Heart right ventricle (tissue), 16 donors: ENCODE data around the gene SERINC2. TPM values are rescaled to one million over a fixed set of nuclear protein-coding genes. Genes with fewer than 3 reads are reported as not detected.
"Not testable (repeated sequence)": the region's sequence is repeated elsewhere in the genome, so short reads cannot be mapped to it uniquely, and the experiment has no call there.

Experiments used
- ATAC-seq, 8 donors: fragments of 200-7000 bp; cut with Tn5 transposase; one replicate each; pipeline ENCODE4 v1.9.1; 2020; ENCODE audit warnings: mild to moderate bottlenecking in 8 of 8, moderate library complexity in 8 of 8, moderate number of reproducible peaks in 1 of 8
- DNase-seq, 2 donors: peaks; one replicate each; pipeline ENCODE4 v3.0.0-alpha.2; 2020
- H3K27ac ChIP-seq, 10 donors: fragments of 200-600 bp; sonication (generic) in 2 of 10; one replicate each; pipeline versions ENCODE4 v1.5.0 to v1.8.0; 2020 to 2022; ENCODE audit warnings: mild to moderate bottlenecking in 3 of 10
- H3K27me3 ChIP-seq, 7 donors: fragments of 200-600 bp; one replicate each; pipeline ENCODE4 v1.8.0; 2021 to 2022; ENCODE audit warnings: mild to moderate bottlenecking in 2 of 7
- H3K36me3 ChIP-seq, 9 donors: fragments of 200-600 bp; sonication (generic) in 1 of 9; one replicate each; pipeline versions ENCODE4 v1.5.0 to v1.8.0; 2020 to 2022; ENCODE audit warnings: mild to moderate bottlenecking in 2 of 9
- H3K4me1 ChIP-seq, 9 donors: fragments of 200-600 bp; sonication (generic) in 1 of 9; one replicate each; pipeline versions ENCODE4 v1.5.0 to v1.8.0; 2020 to 2022; ENCODE audit warnings: mild to moderate bottlenecking in 4 of 9
- H3K4me3 ChIP-seq, 10 donors: fragments of 200-600 bp; sonication (generic) in 2 of 10; one replicate each; pipeline versions ENCODE4 v1.5.0 to v1.8.0; 2020 to 2022; ENCODE audit warnings: mild to moderate bottlenecking in 7 of 10, moderate library complexity in 2 of 10
- H3K9me3 ChIP-seq, 11 donors: fragments of 200-600 bp in 10 of 11; sonication (generic) in 2 of 11; one replicate each; pipeline versions ENCODE4 v1.5.0 to v1.8.0; 2013 to 2022; ENCODE audit warnings: mild to moderate bottlenecking in 2 of 11, control low read depth in 1 of 11, moderate library complexity in 1 of 11
- WGBS, 2 donors: extraction: QIAGEN DNeasy Blood & Tissue Kit; methylation state at CpG; one replicate each; pipeline ENCODE4 v1.1.7; 2013; ENCODE audit warnings: inconsistent platforms in 1 of 2; 5-methylcytosine and 5-hydroxymethylcytosine counted together
- intact Hi-C, 10 donors: fragments of 100-400 bp; cut with DNase I; formaldehyde crosslinking; loops; one replicate each; pipeline versions ENCODE4 v1.11.1 to v1.14.2; 2022
- polyA plus RNA-seq, 2 donors: library from polyadenylated mRNA; stranded (reverse); fragments of 200-250 nt; gene quantifications; one replicate each; pipeline ENCODE4 v1.2.3, GENCODE V29; 2013
- total RNA-seq, 10 donors: library from RNA; stranded (reverse); fragmentation: NEBNext Ultra II Directional in 3 of 10; extraction: Animal tissue kit (Norgen Biotek cat#: 25700) in 3 of 10; gene quantifications; one replicate each; pipeline versions ENCODE4 v1.2.1 to v1.2.4, GENCODE V29; 2021 to 2023
- TF ChIP-seq, protein P1 (sequence below), 9 donors: fragments of 200-600 bp; sonication (generic) in 2 of 9; IDR thresholded peaks; one replicate each; pipeline versions ENCODE4 v1.5.0 to v1.8.0; 2021 to 2022; ENCODE audit warnings: antibody characterized with exemption in 9 of 9, mild to moderate bottlenecking in 5 of 9, moderate library complexity in 1 of 9
- donor health status: Arrhythmogenic right ventricular cardiomyopathy.
- donor health status: ischemic (EF 13 %, LVEDD 7.1; RV severe dilation, severe dysfunction).
- donor health status: healthy with polysubstance abuse.
- donor health status: DM: no; HTN: yes; CAD: no.
- donor health status: DM: no; HTN: no; CAD: no.
- donor health status: ischemic (EF 25% LVEDD 6.9; RV normal size, moderate dysfunction).
- donor health status: ischemic (EF 25% LVEDD 5.7; RV mildly dilated, moderate dysfunction).
- donor health status: healthy.
- donor health status: DM: yes; HTN: yes; CAD: no.
- donor health status: Ischemic cardiomyopathy.
- donor health status: ischemic (EF 35%, LVEDD 5.7; RV mildly dilated, moderate dysfunction).
- donor health status: nonischemic (EF 11% LVEDD 7.7; RV severe dilation, severe dysfunction).
- donor health status: DM: yes; HTN: yes; CAD: no.
- donor health status: PGD.
- donor health status: ischemic (EF 29% LVEDD 5.4; RV normal size, mild dysfunction).
- donor health status: nonischemic (EF 23%, LVEDD 6.1; RV moderate dilation, normal function).

The SERINC2 gene
- total and polyA plus RNA-seq, 12 donors: 0.71 to 7.6 (median 1.9) TPM

DNA sequence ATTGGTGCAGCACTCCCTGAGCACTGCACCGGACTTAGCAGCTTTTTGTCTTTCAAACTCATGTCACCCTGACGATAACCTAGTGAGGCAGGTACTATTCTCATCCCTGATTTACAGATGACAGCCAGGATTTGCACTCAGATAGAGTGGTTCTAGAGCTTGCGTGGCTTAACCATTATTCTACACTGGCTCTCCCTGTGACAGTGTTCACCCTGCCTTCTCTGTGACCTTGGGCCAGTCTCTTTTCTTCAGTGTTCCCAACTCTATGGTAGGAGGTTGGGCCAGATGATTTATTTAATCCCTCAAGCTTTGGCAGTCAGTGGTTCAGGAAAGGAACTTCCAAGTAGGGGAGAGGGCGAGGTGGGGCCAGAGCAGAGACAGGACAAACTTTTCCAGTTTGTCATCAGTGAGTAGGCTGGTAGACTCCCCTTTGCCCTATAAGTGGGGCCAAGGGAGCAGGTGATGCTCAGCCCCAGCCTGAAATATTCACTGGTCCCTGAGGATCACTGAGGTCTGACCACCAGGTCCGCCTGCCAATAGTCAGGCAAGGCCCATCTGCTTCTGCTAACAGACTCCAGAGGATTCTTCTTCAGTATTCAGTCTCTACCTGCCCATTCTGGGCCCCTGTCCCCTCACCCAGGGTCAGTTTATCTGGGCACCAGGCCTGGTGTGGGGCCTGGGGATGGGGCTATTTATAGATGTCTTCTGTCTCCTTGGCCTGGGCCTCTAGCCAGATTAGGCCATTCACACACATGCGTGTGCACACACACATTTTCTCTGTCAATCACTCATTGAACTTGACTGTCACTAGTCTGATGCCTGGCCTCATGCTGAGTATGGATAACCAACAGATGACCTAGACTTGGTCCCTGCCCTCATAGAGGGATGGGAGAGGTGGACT, 31.4 kb upstream of the SERINC2 start:
- intact Hi-C loops: no loop called here
- Histone ChIP-seq H3K9me3 (no peaks in the 10 kb centered on the region), H3K27ac (peak overlapping the region; percentile 66 to 92 (median 84)), H3K4me1 (peaks cover 0 to 50% (median 10%) of the 10 kb centered on the region in 9 donors), H3K36me3 (no peaks in the 10 kb centered on the region), H3K27me3 (no peaks in the 10 kb centered on the region), H3K4me3 (no peak overlapping the region)
- WGBS, 2 donors: 45 to 53% methylated on average over 6 of the region's 6 CpGs
- TF ChIP-seq, protein P1, sequence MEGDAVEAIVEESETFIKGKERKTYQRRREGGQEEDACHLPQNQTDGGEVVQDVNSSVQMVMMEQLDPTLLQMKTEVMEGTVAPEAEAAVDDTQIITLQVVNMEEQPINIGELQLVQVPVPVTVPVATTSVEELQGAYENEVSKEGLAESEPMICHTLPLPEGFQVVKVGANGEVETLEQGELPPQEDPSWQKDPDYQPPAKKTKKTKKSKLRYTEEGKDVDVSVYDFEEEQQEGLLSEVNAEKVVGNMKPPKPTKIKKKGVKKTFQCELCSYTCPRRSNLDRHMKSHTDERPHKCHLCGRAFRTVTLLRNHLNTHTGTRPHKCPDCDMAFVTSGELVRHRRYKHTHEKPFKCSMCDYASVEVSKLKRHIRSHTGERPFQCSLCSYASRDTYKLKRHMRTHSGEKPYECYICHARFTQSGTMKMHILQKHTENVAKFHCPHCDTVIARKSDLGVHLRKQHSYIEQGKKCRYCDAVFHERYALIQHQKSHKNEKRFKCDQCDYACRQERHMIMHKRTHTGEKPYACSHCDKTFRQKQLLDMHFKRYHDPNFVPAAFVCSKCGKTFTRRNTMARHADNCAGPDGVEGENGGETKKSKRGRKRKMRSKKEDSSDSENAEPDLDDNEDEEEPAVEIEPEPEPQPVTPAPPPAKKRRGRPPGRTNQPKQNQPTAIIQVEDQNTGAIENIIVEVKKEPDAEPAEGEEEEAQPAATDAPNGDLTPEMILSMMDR (IDR thresholded peaks at IDR 0.05): no peak
- DNase-seq: peak; percentile 28 to 68
- peak; percentile 68 to 92 (median 88) for ATAC-seq

DNA sequence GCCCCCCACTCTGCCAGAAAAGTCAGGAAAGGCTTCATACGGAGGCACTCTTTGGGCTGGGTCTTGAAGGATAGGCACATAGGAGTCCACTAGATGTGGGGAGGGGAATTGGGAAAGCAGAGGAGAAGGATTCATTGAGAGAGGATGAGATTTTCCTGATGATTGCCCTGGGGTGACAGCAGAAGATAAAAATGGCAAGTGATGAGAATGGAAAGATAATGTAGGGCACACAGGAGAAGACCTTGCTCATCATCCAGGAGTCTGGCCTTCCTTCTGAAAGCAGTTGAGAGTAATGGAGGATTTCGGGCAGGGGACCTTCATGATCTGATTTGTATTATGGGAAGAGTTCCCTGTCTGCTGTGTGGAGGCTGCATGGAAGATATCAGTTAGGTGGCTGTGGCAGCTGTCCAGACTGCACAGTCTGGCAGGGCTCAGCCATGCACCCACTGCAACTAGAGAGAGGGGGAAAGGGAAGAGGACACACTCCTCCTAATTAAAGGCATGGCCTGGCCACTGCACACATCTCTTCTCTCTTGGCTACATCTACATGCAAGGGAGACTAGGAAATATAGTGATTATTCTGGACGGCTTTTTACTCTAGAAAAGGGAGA, 30.5 kb upstream of the SERINC2 start:
- Histone ChIP-seq H3K36me3 (no peaks in the 10 kb centered on the region), H3K27ac (peak overlapping the region; percentile 66 to 92 (median 84)), H3K4me1 (peaks cover 0 to 50% (median 10%) of the 10 kb centered on the region in 9 donors), H3K27me3 (no peaks in the 10 kb centered on the region), H3K4me3 (no peak overlapping the region), H3K9me3 (no peaks in the 10 kb centered on the region)
- ATAC-seq: peak; percentile 50 to 86 (median 76)
- DNase-seq: peak; percentile 42 to 45
- TF ChIP-seq, protein P1 (IDR thresholded peaks at IDR 0.05): no peak
- intact Hi-C loops: no loop called here
- 58 to 59% methylated on average over 3 of the region's 3 CpGs for WGBS, 2 donors

DNA sequence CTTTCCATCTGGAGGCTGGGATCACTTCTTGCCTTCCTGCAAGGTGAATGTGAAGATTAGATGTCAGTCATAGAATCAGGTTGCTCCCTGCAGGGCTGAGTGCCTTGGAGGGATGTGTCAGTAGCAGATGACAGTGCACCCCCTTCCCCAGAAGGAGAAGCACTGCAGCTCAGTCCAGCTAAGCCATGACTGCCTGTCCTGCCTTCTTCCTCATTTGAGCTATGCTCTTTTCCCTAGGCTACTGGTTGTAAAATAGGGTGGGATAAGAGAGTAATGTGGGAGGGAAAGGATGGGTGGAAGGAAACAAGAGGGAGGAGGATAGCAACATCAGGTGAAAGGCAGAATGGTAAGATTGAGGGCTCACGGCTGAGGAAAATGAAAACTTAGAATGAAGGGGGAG, 29.0 kb upstream of the SERINC2 start:
- Histone ChIP-seq H3K9me3 (no peaks in the 10 kb centered on the region), H3K4me1 (peaks cover 0 to 50% (median 10%) of the 10 kb centered on the region in 9 donors), H3K27ac (peak overlapping the region in 7 of 10 donors; percentile 78 to 92 (median 88)), H3K27me3 (no peaks in the 10 kb centered on the region), H3K4me3 (no peak overlapping the region), H3K36me3 (no peaks in the 10 kb centered on the region)
- ATAC-seq: no peak
- TF ChIP-seq, protein P1 (IDR thresholded peaks at IDR 0.05): no peak
- intact Hi-C loops: no loop called here
- DNase-seq: no peak
- 71 to 85% methylated on average over 1 of the region's 1 CpG for WGBS, 2 donors

DNA sequence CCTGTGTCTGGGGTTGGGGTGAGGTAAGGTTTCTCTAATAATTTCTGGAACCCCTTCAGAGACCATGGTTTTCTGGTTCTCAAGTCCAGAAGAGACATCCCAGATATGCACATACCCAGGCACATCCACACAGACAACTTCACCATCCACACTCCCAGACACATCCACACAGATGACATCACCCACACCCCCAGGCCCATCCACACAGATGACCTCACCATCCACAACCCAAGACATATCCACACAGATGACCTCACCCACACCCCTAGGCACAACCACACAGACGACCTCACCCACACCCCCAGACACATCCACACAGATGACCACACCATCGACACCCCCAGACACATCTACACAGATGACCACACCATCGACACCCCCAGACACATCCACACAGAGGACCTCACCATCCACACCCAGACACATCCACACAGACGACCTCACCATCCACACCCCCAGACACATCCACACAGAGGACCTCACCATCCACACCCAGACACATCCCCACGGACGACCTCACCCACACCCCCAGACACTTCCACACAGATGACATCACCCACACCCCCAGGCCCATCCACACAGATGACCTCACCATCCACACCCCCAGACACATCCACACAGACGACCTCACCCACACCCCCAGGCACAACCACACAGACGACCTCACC, 26.3 kb upstream of the SERINC2 start:
- intact Hi-C loops: not testable (repeated sequence)

More for the DNA sequence above, 26.3 kb upstream of the SERINC2 start:
- H3K27ac ChIP-seq, H3K36me3 ChIP-seq, H3K9me3 ChIP-seq, ATAC-seq, H3K27me3 ChIP-seq, H3K4me3 ChIP-seq, DNase-seq: not testable (repeated sequence)
- whole genome bisulfite sequencing, 2 donors: 69 to 84% methylated on average over 8 of the region's 8 CpGs
- peaks cover 0 to 29% (median 8%) of the 10 kb centered on the region in 9 donors for H3K4me1 ChIP-seq
